Measurements from ENCODE around the gene CIAO3. TPM values are rescaled to one million over a fixed set of nuclear protein-coding genes. Genes with fewer than 3 reads are reported as not detected.

CIAO3 gene
- total and polyA plus RNA-seq, 10 of the 15 experiments (the other 5 are each of a cell fraction or from before 2014, with no cell fraction given), result 1.4 to 37.5 (median 30.8) TPM

DNA sequence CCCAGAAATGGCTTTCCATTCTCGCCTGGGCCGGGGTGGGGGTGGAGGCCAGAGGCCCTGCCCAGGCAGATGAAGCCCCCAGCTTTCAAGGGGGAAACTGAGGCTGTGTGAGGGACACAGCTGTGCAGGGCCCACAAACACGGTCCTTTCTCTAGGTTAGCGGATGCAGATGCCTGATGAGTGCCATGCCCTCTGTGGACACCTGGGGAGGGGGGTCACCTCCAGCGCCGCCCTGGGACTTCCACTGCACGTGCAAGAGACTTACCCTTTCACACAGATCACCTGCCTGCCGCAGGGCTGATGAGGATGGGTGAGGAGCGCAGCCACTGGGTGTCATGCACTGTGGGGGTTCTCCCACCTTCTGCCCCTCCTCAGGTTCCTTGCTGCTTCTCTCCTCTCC, 22.4 kb downstream of the CIAO3 start (continued):
- TF ChIP-seq, protein P1, sequence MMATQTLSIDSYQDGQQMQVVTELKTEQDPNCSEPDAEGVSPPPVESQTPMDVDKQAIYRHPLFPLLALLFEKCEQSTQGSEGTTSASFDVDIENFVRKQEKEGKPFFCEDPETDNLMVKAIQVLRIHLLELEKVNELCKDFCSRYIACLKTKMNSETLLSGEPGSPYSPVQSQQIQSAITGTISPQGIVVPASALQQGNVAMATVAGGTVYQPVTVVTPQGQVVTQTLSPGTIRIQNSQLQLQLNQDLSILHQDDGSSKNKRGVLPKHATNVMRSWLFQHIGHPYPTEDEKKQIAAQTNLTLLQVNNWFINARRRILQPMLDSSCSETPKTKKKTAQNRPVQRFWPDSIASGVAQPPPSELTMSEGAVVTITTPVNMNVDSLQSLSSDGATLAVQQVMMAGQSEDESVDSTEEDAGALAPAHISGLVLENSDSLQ (IDR thresholded peaks at IDR 0.05), result no peak
- TF ChIP-seq HDAC6 (IDR thresholded peaks at IDR 0.05; ENCODE audit: unreplicated experiment) (no peak), STAT1 (conservative IDR thresholded peaks at IDR 0.05) (no peak), IKZF1 (conservative IDR thresholded peaks at IDR 0.05) (no peak)

DNA sequence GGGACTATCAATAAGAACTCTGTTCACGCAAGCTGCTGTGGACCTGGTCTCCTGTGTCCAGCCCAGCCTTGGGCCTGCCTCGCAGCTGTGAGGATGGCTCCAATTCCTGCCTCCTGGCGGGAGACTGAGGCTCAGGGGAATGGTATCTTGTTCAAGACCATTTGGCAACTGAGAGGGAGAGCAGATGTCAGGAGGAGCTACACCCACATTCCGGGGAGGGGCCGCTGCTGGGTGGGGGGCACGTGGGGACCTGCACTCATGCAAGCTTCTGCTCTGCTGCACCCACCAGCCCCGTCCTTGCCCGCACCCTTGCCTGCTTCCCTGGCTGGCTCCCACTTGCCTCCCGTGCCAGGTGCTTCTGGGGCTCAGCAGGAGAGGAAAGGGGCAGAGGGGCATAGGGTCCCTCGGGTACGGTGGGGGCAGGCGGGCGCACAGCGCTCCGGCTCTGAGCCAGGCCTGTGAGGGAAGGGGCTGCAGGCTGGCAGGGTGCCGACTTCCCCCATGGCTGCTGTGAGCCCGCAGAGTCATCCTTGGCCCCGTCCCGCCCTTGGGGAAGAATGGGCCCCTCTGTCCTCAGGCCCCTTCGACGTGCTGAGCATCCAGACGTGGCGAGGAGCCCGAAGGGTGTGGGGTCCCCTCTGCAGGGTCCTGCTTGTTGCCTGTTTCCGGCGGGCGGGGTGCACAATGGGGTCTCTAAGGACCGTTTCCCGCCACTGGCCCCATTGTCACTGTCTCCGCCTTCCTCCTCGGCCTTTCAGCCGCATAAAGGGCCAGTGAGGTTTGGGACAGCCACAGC, 23.1 kb downstream of the CIAO3 start:
- FAIRE-seq, result no peak
- 0 out of 2 replicates have a peak, but pooled peaks cover 2% of the 10 kb centered on the region for H4K20me1 ChIP-seq (ENCODE audit: control insufficient read depth, insufficient read depth)
- no peak overlapping the region for H3K27ac ChIP-seq (ENCODE audit: control insufficient read depth, insufficient read depth)
- BruUV-seq (replicated peaks), result no TSS peak
- ChIA-PET CTCF (no interaction called here), SMC1A (ENCODE audit: uncharacterized antibody, unreplicated experiment) (no interaction called here), RAD21 (ENCODE audit: unreplicated experiment) (no interaction called here), POLR2A (interaction anchor here (0.5 kb wide), 1 partner anchor 25 kb away, joined by 3 read pairs; no protein-coding TSS in a partner anchor)
- no peak for DNase-seq (ENCODE audit: low read depth, low spot score)
- no peaks in the 10 kb centered on the region for H3K36me3 ChIP-seq (ENCODE audit: control insufficient read depth in 2 of 2, insufficient read depth in 2 of 2, low read length in 1 of 2)
- no peak overlapping the region for H3K4me2 ChIP-seq (ENCODE audit: control insufficient read depth, insufficient read depth)
- WGBS (ENCODE audit: insufficient coverage, insufficient replicate concordance, low lambda C conversion rate, missing lambda C conversion rate), result 80% methylated on average over 31 of the region's 32 CpGs
- H3K27me3 ChIP-seq (replicated peaks in 1 of 2; ENCODE audit: control insufficient read depth in 2 of 2, insufficient read depth in 2 of 2, low read length in 1 of 2), result no peaks in the 10 kb centered on the region
- no peak overlapping the region for H3K4me3 ChIP-seq
- ATAC-seq, result no peak
- no peaks in the 10 kb centered on the region; the same call in 1 of the 2 replicates for H3K79me2 ChIP-seq (ENCODE audit: control insufficient read depth, insufficient read depth, low read length)
- H3K9ac ChIP-seq (ENCODE audit: control insufficient read depth, insufficient read depth, low read length), result no peak overlapping the region
- TF ChIP-seq SUPT20H (IDR thresholded peaks at IDR 0.05; ENCODE audit: borderline replicate concordance, control insufficient read depth, low read depth, low read length), result no peak
- no peak for TF ChIP-seq SPI1 (IDR thresholded peaks at IDR 0.05; ENCODE audit: borderline replicate concordance, insufficient read depth, low read depth, low read length)
- no peak for TF ChIP-seq NBN (IDR thresholded peaks at IDR 0.05)
- TF ChIP-seq, protein P2, sequence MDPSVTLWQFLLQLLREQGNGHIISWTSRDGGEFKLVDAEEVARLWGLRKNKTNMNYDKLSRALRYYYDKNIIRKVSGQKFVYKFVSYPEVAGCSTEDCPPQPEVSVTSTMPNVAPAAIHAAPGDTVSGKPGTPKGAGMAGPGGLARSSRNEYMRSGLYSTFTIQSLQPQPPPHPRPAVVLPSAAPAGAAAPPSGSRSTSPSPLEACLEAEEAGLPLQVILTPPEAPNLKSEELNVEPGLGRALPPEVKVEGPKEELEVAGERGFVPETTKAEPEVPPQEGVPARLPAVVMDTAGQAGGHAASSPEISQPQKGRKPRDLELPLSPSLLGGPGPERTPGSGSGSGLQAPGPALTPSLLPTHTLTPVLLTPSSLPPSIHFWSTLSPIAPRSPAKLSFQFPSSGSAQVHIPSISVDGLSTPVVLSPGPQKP (IDR thresholded peaks at IDR 0.05; ENCODE audit: low read depth, low read length), result no peak
- no peak for TF ChIP-seq RFX5 (IDR thresholded peaks at IDR 0.05; ENCODE audit: low read depth, low read length)
- TF ChIP-seq SMAD1 (IDR thresholded peaks at IDR 0.05; ENCODE audit: low read depth, partially characterized antibody), result no peak
- TF ChIP-seq SP1 (IDR thresholded peaks at IDR 0.05; ENCODE audit: low read depth, low read length), result no peak
- no peak for TF ChIP-seq CREB1 (IDR thresholded peaks at IDR 0.05; ENCODE audit: low read depth)
- no peak for TF ChIP-seq ZBED1 (IDR thresholded peaks at IDR 0.05; ENCODE audit: borderline replicate concordance)
- TF ChIP-seq RBBP5 (conservative IDR thresholded peaks at IDR 0.05), result no peak
- no peak for TF ChIP-seq TBL1XR1 (IDR thresholded peaks at IDR 0.05; ENCODE audit: low read depth, low read length)
- TF ChIP-seq, protein P3, sequence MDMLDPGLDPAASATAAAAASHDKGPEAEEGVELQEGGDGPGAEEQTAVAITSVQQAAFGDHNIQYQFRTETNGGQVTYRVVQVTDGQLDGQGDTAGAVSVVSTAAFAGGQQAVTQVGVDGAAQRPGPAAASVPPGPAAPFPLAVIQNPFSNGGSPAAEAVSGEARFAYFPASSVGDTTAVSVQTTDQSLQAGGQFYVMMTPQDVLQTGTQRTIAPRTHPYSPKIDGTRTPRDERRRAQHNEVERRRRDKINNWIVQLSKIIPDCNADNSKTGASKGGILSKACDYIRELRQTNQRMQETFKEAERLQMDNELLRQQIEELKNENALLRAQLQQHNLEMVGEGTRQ (IDR thresholded peaks at IDR 0.05; ENCODE audit: borderline replicate concordance, low read depth, low read length), result no peak
- no peak for TF ChIP-seq POU2F2 (IDR thresholded peaks at IDR 0.05; ENCODE audit: borderline replicate concordance, low read depth, low read length)
- TF ChIP-seq, protein P4, sequence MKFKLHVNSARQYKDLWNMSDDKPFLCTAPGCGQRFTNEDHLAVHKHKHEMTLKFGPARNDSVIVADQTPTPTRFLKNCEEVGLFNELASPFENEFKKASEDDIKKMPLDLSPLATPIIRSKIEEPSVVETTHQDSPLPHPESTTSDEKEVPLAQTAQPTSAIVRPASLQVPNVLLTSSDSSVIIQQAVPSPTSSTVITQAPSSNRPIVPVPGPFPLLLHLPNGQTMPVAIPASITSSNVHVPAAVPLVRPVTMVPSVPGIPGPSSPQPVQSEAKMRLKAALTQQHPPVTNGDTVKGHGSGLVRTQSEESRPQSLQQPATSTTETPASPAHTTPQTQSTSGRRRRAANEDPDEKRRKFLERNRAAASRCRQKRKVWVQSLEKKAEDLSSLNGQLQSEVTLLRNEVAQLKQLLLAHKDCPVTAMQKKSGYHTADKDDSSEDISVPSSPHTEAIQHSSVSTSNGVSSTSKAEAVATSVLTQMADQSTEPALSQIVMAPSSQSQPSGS (IDR thresholded peaks at IDR 0.05; ENCODE audit: low read length), result no peak
- H3K4me1 ChIP-seq (ENCODE audit: control insufficient read depth, insufficient read depth, low read length), result peaks cover 10% of the 10 kb centered on the region
- intact Hi-C loops (cut with micrococcal nuclease; ENCODE audit: unreplicated experiment) (no loop called here), in situ Hi-C loops (cut with MboI) (no loop called here)
- H2AFZ ChIP-seq (ENCODE audit: control insufficient read depth, low read depth, low read length), result no peak overlapping the region
- H3K9me3 ChIP-seq (replicated peaks; ENCODE audit: control insufficient read depth, insufficient read depth, low read length), result no peaks in the 10 kb centered on the region

Measured in GM12878 (cell line).